Activated CD4-positive, alpha-beta memory T cell treated with anti-CD3 and anti-CD28 coated beads for 36 hours (primary cell): ENCODE measurements around the gene IL4R. TPM values are rescaled to one million over a fixed set of nuclear protein-coding genes. Genes with fewer than 3 reads are reported as not detected.
A peak's percentile ranks its signal among the peaks of the same experiment; 100 is the strongest.

ENCODE experiments used
- CTCF ChIA-PET: fragments of 350-600 bp; sonication (Branson Sonifier 250); formaldehyde crosslinking; loops from one replicate; lab custom pipeline; 2021; ENCODE audit warnings: antibody characterized with exemption, inconsistent platforms; lab: Charles Lee
- POLR2A ChIA-PET: fragments of 350-600 bp; sonication (Branson Sonifier 250); formaldehyde crosslinking; loops from one replicate; lab custom pipeline; 2021; ENCODE audit warnings: antibody characterized with exemption; lab: Charles Lee
- DNase-seq: peaks from one replicate; pipeline ENCODE4 v3.0.0-alpha.2; 2020
- H3K27ac Mint-ChIP-seq: one replicate; pipeline ENCODE4 v1.8.0; 2021; ENCODE audit warnings: mixed read lengths
- H3K27me3 Mint-ChIP-seq: one replicate; pipeline ENCODE4 v1.8.0; 2021; ENCODE audit warnings: mixed read lengths
- H3K36me3 Mint-ChIP-seq: one replicate; pipeline ENCODE4 v1.8.0; 2021; ENCODE audit warnings: mixed read lengths
- H3K4me1 Mint-ChIP-seq: one replicate; pipeline ENCODE4 v1.8.0; 2021; ENCODE audit warnings: low read depth, mixed read lengths
- H3K4me3 Mint-ChIP-seq: one replicate; pipeline ENCODE4 v1.8.0; 2021; ENCODE audit warnings: mild to moderate bottlenecking, mixed read lengths
- H3K9me3 Mint-ChIP-seq: one replicate; pipeline ENCODE4 v1.8.0; 2021; ENCODE audit warnings: mixed read lengths
- intact Hi-C: fragments of 100-400 bp; cut with micrococcal nuclease; formaldehyde crosslinking; loops from one replicate; pipeline ENCODE4 v1.15.1; 2023
- total RNA-seq, 2 experiments: library from RNA; stranded (reverse); gene quantifications; one replicate each; pipeline ENCODE4 v1.2.3, GENCODE V29; 2021

The IL4R gene
- total RNA-seq, 2 experiments from 2014 or later = 146 to 153 TPM

DNA sequence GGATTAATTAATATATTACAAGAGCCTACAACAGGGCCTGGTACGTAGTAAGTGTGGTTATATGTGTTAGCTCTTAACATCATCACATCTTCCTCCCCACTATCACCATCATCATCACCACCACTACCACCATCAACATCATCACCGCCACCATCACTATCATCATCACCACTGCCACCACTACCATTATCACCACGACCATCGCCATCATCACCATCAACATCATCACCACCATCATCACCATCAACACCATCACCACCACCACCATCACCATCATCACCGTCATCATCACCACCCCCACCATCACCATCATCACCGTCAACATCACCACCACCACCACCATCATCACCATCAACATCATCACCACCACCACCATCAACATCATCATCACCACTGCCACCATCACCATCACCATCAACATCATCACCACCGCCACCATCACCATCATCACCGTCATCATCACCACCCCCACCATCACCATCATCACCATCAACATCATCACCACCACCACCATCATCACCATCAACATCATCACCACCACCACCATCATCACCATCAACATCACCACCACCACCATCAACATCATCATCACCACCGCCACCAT lies 7.8 kb upstream of the IL4R start:
- no peak overlapping the region for H3K4me3 Mint-ChIP-seq
- peaks cover 5% of the 10 kb centered on the region for H3K4me1 Mint-ChIP-seq
- CTCF ChIA-PET = interaction anchor here (4.3 kb wide), 1 partner anchor 71 kb away, joined by 18 read pairs; no protein-coding TSS in a partner anchor
- H3K36me3 Mint-ChIP-seq = no peaks in the 10 kb centered on the region
- POLR2A ChIA-PET = no interaction called here
- peaks cover 2% of the 10 kb centered on the region for H3K27me3 Mint-ChIP-seq
- H3K27ac Mint-ChIP-seq = no peak overlapping the region
- intact Hi-C loops = no loop called here
- peaks cover 6% of the 10 kb centered on the region for H3K9me3 Mint-ChIP-seq
- DNase-seq = no peak

DNA sequence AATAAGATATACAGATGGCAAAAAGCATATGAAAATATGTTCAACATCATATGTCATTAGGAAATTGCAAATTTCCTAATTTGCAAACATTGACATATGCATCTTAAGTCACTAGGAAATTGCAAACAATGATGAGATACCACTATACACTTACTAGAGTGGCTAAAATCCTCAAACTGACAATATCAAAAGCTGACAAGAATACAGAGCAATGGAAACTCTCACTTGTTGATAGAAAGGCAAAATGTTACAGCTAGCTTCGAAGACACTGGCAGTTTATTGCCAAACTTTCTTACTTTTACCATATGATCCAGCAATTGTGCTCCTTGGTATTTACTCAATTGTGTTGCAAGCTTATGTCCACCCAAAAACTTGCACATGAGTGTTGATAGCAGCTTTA lies 5.0 kb upstream of the IL4R start:
- Mint-ChIP-seq H3K36me3 (no peaks in the 10 kb centered on the region), H3K27ac (no peak overlapping the region), H3K4me1 (peaks cover 15% of the 10 kb centered on the region), H3K9me3 (peaks cover 6% of the 10 kb centered on the region), H3K4me3 (no peak overlapping the region), H3K27me3 (no peaks in the 10 kb centered on the region)
- ChIA-PET POLR2A (no interaction called here), CTCF (no interaction called here)
- intact Hi-C loops = no loop called here
- DNase-seq = no peak

DNA sequence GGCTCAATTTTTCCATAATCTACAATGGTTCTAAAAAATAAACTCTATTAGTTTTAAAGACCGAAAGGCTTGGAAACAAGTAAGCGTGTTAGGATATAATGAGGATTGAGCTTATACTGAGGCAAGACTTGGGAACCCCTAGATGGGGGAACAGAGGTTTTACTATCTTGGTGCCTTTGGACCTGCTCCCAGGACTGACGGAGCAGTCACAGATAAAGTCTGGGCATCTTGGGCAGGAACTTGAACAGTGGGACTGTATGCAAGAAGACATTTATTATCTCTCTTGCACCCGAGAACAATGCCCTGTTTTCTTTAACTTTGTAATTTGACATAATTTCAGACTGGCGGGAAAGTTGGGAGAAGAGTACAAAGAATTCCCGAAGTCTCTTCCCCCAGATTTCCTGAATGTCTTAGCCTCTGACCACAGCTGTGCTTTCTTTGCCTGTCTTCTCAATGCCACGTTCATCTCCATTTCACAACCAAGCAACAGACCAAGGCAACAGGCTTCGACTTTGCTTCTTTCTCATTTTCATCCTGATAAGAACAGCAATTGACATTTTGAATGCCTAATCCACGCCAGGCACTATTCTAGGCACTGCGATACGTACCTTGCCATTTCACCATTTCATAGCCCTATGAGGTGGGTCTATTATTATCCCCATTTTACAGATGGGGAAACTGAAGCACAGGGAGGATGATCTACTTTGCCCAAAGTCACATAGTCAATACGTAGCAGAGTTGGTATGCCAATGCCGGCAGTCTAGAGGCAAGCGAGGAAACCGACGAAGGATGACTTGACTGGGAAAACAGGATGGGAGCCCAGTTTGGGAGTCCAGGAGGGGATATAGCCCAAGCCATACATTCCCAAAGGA lies 3.0 kb upstream of the IL4R start:
- ChIA-PET CTCF (interaction anchor here (1.3 kb wide), 1 partner anchor 76 kb away, joined by 5 read pairs; no protein-coding TSS in a partner anchor), POLR2A (interaction anchor here (0.7 kb wide), 1 partner anchor 96 kb away, joined by 3 read pairs; no protein-coding TSS in a partner anchor)
- peaks cover 14% of the 10 kb centered on the region for H3K36me3 Mint-ChIP-seq
- H3K4me3 Mint-ChIP-seq = no peak overlapping the region
- no peak overlapping the region for H3K27ac Mint-ChIP-seq
- H3K4me1 Mint-ChIP-seq = peaks cover 19% of the 10 kb centered on the region
- H3K27me3 Mint-ChIP-seq = no peaks in the 10 kb centered on the region
- intact Hi-C loops = no loop called here
- no peak for DNase-seq
- H3K9me3 Mint-ChIP-seq = peaks cover 4% of the 10 kb centered on the region

DNA sequence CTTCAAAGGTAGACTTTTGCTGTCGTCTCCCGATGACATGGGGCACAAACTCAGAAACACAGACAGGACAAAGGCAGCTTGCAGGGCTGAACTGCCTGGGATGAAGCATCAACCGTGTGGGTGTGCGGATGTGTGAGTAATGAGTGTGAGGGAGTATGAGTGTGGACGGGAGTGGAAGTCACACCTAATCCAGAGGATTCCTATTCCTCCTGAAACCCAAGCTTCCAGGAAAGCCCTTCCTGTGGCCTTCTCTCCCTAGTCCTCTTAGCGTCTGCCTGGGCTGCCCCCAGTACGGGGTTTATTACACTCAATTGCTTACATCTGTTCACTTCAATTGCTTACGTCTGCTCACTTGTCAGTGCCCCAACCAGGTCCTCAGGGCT lies 2.3 kb upstream of the IL4R start:
- no peak overlapping the region for H3K4me3 Mint-ChIP-seq
- ChIA-PET CTCF (no interaction called here), POLR2A (no interaction called here)
- peaks cover 19% of the 10 kb centered on the region for H3K36me3 Mint-ChIP-seq
- no peak overlapping the region for H3K27ac Mint-ChIP-seq
- intact Hi-C loops = no loop called here
- peaks cover 23% of the 10 kb centered on the region for H3K4me1 Mint-ChIP-seq
- no peak for DNase-seq
- H3K9me3 Mint-ChIP-seq = no peaks in the 10 kb centered on the region
- H3K27me3 Mint-ChIP-seq = no peaks in the 10 kb centered on the region

DNA sequence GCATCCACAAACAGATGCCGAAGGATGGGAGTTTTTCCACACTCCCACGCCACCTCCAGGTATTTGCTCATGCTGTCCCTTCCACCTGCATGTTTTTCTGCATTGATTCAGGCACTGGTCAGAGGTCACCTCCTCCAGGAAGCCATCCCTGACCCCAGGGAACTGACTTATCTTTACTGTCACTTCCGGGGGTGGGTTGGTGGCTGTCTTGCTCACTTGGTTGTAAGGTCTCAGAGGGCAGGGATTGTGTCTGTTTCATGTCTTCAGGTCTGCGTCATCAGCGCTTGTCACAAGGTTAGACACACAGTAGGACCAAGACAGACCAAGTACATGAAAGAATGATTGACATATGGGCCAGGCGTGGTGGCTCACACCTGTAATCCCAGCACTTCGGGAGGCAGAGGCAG lies 1.9 kb upstream of the IL4R start:
- no peaks in the 10 kb centered on the region for H3K9me3 Mint-ChIP-seq
- no peak for DNase-seq
- H3K4me1 Mint-ChIP-seq = peaks cover 26% of the 10 kb centered on the region
- H3K27me3 Mint-ChIP-seq = no peaks in the 10 kb centered on the region
- CTCF ChIA-PET = interaction anchor here (0.9 to 1.6 kb wide), 2 partner anchors 77 to 81 kb away, joined by 3 to 11 read pairs; no protein-coding TSS in a partner anchor
- POLR2A ChIA-PET = no interaction called here
- no peak overlapping the region for H3K4me3 Mint-ChIP-seq
- no peak overlapping the region for H3K27ac Mint-ChIP-seq
- H3K36me3 Mint-ChIP-seq = peaks cover 20% of the 10 kb centered on the region
- intact Hi-C loops = no loop called here

DNA sequence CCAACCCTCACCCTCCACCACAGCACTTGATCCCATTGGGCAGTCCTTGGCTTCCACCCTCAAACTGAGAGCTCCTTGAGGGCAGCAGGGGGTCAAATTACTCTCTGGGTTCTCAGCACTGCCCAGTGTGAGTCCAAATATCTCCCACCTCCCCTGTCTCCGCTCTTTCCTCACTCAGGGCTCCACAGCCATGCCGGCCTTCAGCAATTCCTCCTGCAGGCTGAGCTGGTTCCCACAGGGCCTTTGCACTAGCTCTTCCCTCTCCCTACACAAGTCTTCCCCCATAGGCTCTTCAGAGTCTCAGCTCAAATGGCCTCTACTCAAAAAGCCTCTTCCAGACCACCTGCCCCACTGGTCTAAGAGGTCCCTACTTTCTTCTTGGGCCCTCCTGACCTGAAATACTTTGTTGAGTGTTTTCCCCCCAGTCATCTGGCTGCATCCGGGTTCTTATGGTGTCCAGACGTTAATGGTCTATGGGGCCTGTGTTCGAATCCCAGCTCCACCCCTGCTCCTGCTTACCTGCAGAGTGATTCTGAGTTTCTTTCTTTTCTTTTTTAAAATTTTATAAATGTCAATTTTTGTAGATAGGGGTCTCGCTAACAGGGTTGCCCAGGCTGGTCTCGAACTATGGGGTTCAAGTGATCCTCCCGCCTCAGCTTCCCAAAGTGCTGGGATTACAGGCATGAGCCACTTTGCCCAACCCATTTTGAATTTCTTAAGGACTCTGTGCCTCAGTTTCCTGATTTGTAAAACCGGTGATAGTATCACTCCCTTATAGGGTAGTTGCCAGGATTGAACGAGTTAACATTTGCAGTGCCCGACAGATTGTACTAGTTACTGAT lies 973 bp upstream of the IL4R start:
- H3K27me3 Mint-ChIP-seq = no peaks in the 10 kb centered on the region
- ChIA-PET CTCF (interaction anchor here (0.5 to 1.6 kb wide), 4 partner anchors 49 to 215 kb away, joined by 3 to 11 read pairs (median 4); no protein-coding TSS in a partner anchor), POLR2A (interaction anchor here (1.0 kb wide), 1 partner anchor 76 kb away, joined by 5 read pairs; no protein-coding TSS in a partner anchor)
- intact Hi-C loops = no loop called here
- peaks cover 26% of the 10 kb centered on the region for H3K36me3 Mint-ChIP-seq
- no peaks in the 10 kb centered on the region for H3K9me3 Mint-ChIP-seq
- H3K27ac Mint-ChIP-seq = peak overlapping the region; percentile 91
- H3K4me1 Mint-ChIP-seq = peaks cover 35% of the 10 kb centered on the region
- no peak for DNase-seq
- H3K4me3 Mint-ChIP-seq = peak overlapping the region; percentile 82

DNA sequence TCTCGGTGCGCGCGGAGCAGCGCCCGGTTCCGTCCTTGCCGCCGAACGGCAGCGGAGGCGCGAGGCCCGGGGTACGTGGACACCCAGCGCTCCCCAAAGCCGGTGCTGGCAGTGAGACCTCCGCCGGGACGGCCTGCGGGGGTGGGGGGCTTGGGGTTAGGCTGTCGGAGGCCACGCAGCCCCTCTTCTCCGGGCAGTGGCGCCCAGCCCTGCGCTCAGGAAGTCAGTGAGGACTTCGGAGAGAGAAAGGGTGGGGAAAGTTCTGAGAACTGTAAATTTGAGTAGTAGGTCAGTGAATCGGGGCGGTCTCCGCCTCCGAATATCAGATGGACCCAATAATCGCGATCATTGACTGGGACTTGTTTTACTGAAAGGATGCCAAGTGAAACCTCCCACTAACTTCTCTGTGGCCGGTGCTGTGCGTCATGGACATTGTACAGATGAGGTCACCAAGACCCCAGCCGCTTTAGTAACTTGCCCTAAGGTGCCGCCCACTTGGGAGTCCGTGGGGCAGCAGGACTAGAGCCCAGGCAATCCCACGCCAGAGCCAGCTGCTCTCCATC lies 468 bp downstream of the IL4R start:
- ChIA-PET CTCF (interaction anchor here (5.0 to 8.9 kb wide), 2 partner anchors 79 to 83 kb away, joined by 35 to 113 read pairs; no protein-coding TSS in a partner anchor), POLR2A (interaction anchor here (1.2 to 6.6 kb wide), 3 partner anchors 53 to 77 kb away, joined by 3 to 123 read pairs (median 58); no protein-coding TSS in a partner anchor)
- intact Hi-C loops = no loop called here
- peak; percentile 83 for DNase-seq
- Mint-ChIP-seq H3K4me1 (peaks cover 48% of the 10 kb centered on the region), H3K27me3 (no peaks in the 10 kb centered on the region), H3K27ac (peak overlapping the region; percentile 96), H3K9me3 (no peaks in the 10 kb centered on the region), H3K36me3 (peaks cover 33% of the 10 kb centered on the region), H3K4me3 (peak overlapping the region; percentile 94)

DNA sequence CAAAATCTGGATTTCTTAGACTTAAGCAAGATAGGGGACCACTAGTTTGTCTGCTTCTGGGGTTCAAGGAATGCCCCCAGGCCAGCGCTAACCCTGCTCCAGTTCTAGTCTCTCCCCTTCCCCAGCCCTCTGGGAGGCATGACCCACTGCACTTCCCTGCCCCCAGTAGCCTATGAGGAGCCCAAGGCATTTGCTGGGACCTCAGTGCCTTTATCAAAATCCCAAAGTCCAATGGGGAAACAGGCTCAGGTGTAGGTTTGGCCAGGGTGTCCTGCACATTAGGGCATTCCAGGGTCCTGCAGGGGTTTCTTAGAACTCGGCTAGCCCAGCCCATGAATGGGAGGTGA lies 1.2 kb downstream of the IL4R start:
- CTCF ChIA-PET = interaction anchor here (1.0 to 8.9 kb wide), 3 partner anchors 57 to 84 kb away, joined by 3 to 113 read pairs (median 35); no protein-coding TSS in a partner anchor
- Mint-ChIP-seq H3K4me3 (peak overlapping the region; percentile 94), H3K27ac (peak overlapping the region; percentile 96), H3K9me3 (no peaks in the 10 kb centered on the region), H3K36me3 (peaks cover 37% of the 10 kb centered on the region), H3K27me3 (no peaks in the 10 kb centered on the region), H3K4me1 (peaks cover 55% of the 10 kb centered on the region)
- intact Hi-C loops = no loop called here
- no peak for DNase-seq
- POLR2A ChIA-PET = interaction anchor here (1.0 to 6.6 kb wide), 7 partner anchors 25 to 88 kb away, joined by 3 to 123 read pairs (median 5); partner anchors contain the start of gene IL21R

DNA sequence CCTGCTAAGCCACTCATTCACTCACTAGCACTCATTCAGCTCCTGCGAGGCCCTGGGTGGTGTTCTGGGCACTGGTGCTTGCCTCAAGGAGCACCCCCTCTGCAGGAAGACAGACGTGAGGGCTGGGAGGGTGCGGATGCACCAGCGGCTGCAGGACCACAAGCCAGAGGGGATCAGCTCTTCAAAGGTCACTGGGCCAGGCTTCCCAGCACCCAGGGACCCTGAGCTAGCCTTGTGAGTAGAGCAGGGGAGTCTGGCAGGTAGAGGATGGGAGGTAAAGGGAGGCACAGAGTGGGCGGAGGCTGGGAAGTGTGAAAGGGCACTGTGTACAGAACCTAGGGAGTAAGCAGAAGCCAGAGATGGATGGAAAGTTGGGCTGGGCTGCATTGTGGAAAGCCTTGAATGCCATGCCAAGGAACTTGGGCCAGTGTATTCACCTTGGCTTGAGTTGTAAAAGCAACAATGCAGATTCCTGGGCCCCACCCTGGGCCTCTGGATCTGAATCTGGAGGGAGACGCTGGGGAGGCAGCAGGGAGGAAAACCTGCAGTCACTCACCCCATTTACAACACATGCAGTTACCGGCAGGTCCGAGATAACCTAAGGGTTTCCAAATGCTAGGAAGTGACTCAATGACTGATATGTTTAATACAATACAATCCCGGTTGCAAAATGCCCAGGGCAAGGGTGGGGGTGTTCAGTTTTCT lies 1.7 kb downstream of the IL4R start:
- H3K27ac Mint-ChIP-seq = peak overlapping the region; percentile 96
- no peaks in the 10 kb centered on the region for H3K27me3 Mint-ChIP-seq
- no peaks in the 10 kb centered on the region for H3K9me3 Mint-ChIP-seq
- peak overlapping the region; percentile 94 for H3K4me3 Mint-ChIP-seq
- CTCF ChIA-PET = interaction anchor here (0.7 to 8.9 kb wide), 9 partner anchors 40 to 160 kb away, joined by 3 to 113 read pairs (median 3); no protein-coding TSS in a partner anchor
- H3K4me1 Mint-ChIP-seq = peaks cover 59% of the 10 kb centered on the region
- POLR2A ChIA-PET = interaction anchor here (0.6 to 6.6 kb wide), 17 partner anchors 14 to 136 kb away, joined by 3 to 123 read pairs (median 4); partner anchors contain the start of genes IL21R and NSMCE1
- intact Hi-C loops = no loop called here
- H3K36me3 Mint-ChIP-seq = peaks cover 40% of the 10 kb centered on the region
- peak; percentile 83 for DNase-seq

DNA sequence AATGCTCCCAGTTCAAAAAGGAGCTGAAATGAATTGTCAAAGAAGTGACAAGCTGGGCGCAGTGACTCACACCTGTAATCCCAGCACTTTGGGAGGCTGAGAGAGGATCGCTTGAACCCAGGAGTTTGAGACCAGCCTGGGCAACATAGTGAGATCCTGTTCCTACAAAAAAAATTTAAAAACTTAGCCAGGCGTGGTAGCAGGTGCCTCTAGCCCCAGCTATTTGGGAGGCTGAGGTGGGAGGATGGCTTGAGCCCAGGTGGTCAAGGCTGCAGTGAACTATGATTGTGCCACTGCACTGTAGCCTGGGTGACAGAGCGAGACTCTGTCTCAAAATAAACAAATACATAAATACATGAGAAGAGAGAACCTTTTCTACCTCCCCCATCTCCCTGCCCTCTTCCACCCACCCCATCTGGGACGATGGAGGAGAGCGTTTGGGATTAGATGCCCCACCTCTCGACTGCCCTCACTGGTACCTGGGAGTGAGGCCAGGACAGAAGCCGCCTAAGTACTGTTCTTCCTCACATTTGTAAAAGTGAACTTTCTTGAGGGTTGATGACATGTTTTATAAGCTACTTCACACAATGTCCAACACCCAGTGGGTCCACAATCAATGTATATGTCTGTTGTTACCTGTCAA lies 2.4 kb downstream of the IL4R start:
- H3K27ac Mint-ChIP-seq = peak overlapping the region; percentile 96
- intact Hi-C loops = no loop called here
- peaks cover 66% of the 10 kb centered on the region for H3K4me1 Mint-ChIP-seq
- DNase-seq = no peak
- no peaks in the 10 kb centered on the region for H3K27me3 Mint-ChIP-seq
- peak overlapping the region; percentile 94 for H3K4me3 Mint-ChIP-seq
- ChIA-PET CTCF (interaction anchor here (0.7 to 8.9 kb wide), 10 partner anchors 41 to 160 kb away, joined by 3 to 113 read pairs (median 4); no protein-coding TSS in a partner anchor), POLR2A (interaction anchor here (0.6 to 6.6 kb wide), 16 partner anchors 13 to 137 kb away, joined by 3 to 123 read pairs (median 4); partner anchors contain the start of genes IL21R and NSMCE1)
- peaks cover 42% of the 10 kb centered on the region for H3K36me3 Mint-ChIP-seq
- no peaks in the 10 kb centered on the region for H3K9me3 Mint-ChIP-seq
